GM12892 (cell line): ENCODE measurements around the gene MFSD12.

Experiments used
- POLR2A ChIP-seq: IDR thresholded peaks from 2 replicates; pipeline ENCODE4 v1.6.1; 2011; ENCODE audit warnings: low read depth, low read length, control low read depth
- TAF1 ChIP-seq: IDR thresholded peaks from 2 replicates; pipeline ENCODE4 v1.6.1; 2011; ENCODE audit warnings: low read depth, mild to moderate bottlenecking, control low read depth, low read length, borderline replicate concordance

DNA sequence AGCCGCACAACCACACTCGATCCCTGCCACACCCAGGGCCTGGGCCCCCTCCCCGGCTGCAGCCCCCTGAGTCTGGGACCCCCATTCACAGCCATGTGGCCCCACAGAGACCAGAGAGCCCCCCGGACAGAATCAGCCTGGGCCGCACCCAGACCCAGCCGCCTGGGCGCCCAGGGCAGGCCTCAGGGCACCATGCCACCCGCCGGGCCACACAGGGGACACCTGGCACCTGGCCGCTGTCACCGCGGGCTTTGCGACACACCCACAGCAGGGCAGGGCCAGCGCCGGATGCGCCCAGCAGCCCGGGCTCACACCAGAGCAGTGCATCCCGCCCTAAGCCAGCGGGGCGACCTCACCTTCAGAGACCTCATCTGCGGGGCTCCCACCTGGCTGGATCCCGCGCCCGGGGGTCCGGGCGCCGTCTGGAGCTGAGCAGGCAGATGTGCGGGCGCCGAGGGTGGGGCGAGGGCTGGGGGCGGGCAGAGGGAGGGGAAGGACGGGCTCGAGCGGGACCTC lies 48.8 kb upstream of the MFSD12 start:
- no peak for TF ChIP-seq POLR2A
- no peak for TF ChIP-seq TAF1
